NCI-H2227 (cell line): ENCODE results near the gene MACROD2.

Experiments
- DNase-seq: peaks from one replicate; lab custom pipeline; 2025; ENCODE audit not compliant: unreplicated experiment; lab: John Stamatoyannopoulos, UW

The MACROD2 gene

GRCh38 chr20:16096756-16097326 is 2101.5 kb downstream of the MACROD2 start:
- no peak for DNase-seq

GRCh38 chr20:16097788-16098187 is 2102.5 kb downstream of the MACROD2 start:
- DNase-seq, result no peak

GRCh38 chr20:16098890-16099639 is 2103.7 kb downstream of the MACROD2 start:
- peak; percentile 18 for DNase-seq

GRCh38 chr20:16100111-16100510 is 2104.8 kb downstream of the MACROD2 start:
- DNase-seq, result no peak

- DNase-seq, result no peak
These were observed 2105.5 kb downstream of the MACROD2 start for GRCh38 chr20:16100767-16101166.
